Activated T-helper 9 cell treated with anti-CD3 and anti-CD28 coated beads, Interleukin-2, amount 50 U/mL, for 16 hours (primary cell): ENCODE results near the gene PKLR.

Source experiments
- DNase-seq: peaks from one replicate; pipeline ENCODE4 v3.0.0-alpha.2; 2020; ENCODE audit warnings: low read depth

Gene PKLR

GRCh38 chr1:155285063-155285462 is 16.2 kb downstream of the PKLR start:
- DNase-seq: no peak

DNA sequence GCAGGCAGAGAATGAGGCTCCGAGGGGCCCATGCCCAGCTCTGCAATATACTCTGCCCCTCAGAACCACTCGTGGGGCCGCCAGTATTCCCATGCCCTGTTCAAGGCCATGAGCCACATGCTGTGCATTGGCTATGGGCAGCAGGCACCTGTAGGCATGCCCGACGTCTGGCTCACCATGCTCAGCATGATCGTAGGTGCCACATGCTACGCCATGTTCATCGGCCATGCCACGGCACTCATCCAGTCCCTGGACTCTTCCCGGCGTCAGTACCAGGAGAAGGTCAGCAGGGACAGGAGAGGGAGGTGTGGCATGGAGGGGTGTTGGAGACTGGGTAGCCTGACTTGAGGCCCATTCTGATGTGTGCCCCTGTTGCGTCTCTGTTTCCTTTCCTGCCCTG is 16.8 kb downstream of the PKLR start:
- DNase-seq: no peak

DNA sequence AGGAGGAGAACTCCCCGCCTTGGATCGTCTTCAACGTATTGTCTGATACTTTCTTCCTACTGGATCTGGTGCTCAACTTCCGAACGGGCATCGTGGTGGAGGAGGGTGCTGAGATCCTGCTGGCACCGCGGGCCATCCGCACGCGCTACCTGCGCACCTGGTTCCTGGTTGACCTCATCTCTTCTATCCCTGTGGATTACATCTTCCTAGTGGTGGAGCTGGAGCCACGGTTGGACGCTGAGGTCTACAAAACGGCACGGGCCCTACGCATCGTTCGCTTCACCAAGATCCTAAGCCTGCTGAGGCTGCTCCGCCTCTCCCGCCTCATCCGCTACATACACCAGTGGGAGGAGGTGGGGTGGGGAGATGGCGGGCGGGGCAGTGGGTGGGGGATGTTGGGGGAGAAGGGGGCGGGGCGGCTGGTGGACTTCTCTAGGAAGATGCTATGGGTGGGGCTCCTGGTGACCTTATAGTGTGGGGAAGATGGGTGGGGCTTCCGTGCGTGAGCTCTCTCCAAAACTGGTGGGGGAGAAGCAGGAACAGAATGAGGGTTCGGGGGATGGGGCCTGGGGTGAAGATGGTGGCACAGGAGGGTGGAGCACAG is 18.6 kb downstream of the PKLR start:
- DNase-seq: no peak

GRCh38 chr1:155279268-155279667 is 22.0 kb downstream of the PKLR start:
- no peak for DNase-seq

DNA sequence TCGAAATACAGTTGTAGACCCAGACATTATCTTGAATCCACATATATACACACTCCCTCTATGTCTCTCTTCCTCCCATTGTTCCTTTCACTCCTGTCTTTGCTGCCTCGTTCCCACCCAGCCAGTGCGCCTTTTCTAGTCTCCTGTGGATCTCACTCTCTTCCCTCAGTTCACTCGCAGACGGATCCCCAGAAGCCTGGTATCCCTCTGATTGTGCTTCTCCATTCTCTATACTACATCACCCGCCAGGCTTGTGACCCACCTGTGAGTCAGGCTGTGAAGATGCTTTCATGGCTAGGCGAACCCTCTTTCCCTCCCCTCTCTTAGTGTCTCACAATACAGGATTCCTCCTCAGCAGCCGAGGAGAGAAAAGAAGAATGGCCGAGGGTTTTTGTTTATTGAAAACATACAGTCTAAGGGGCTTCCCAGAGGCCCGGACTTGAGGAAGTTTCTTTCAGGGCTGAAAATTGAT is 22.5 kb downstream of the PKLR start:
- no peak for DNase-seq

DNA sequence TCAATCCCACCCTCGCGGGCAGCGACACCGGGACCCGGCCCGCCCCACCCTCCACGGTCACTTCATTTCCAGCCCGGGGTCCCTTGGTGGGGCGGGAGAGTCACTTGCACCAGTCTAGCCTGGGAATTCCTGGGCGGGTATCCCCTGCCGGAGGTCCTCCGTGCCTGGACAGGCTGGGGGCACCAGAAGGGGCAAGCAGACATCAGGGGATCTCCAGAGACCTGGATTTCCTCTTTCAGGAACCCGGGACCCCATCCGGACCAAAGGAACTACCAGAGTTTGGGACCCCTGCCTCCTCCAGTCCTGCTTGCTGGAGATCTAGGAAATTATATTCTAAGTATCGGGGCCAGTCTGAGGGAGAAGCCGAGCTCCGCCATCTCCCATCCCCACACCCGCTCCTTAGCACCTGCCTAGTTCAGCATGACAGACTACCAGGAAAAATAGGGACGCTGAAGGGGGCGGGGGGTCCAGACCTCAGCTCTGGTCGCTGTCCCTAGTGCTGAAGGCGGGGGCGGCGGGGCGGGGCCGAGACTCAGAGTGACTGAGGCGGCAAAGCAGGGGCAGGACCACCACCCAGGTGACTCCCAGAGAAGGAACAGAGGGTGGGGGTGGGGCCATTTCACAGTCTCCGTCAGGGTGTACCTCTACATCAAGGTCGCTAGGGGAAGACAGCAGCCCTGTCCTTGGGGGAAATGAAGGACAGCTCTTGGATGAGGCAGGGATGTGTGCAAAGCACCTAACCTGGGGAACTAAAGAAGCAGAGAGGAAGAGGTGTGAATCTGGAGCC is 23.1 kb downstream of the PKLR start:
- peak; percentile 61 for DNase-seq

DNA sequence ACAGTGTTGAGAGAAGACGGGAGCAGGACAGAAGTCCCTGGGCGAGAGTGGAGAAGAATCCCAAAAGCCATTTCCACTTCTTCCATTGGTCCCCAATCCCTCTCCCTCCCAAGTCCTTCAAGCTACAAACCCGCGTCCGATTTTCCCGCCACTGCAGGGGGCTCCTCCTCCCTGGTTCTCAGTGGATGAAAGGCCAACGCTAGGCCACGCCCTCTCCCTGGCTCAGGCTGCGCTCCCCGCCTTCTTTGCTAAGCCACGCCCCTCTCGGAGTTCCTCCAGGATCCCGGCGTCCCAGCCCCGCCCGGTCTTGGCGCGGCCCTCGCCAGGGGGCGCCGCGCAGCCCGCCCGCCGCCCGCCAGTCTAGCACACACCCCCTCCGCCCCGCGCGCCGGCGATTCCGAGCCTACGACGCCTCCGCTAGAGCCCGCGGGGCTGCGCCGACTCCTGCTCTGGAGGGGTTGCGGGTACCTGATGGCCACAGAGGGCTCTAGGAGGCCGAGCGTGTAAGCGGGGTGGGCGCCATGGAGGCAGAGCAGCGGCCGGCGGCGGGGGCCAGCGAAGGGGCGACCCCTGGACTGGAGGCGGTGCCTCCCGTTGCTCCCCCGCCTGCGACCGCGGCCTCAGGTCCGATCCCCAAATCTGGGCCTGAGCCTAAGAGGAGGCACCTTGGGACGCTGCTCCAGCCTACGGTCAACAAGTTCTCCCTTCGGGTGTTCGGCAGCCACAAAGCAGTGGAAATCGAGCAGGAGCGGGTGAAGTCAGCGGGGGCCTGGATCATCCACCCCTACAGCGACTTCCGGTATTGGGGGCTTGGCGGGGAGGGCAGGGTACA is 24.0 kb downstream of the PKLR start, which contains the start of gene HCN3:
HCN3 (plus strand) TSS at position 394 of the 832 bp plus-strand sequence; CDS start at position 522, 128 bp downstream.
- peak; percentile 91 for DNase-seq

GRCh38 chr1:155273343-155274245 is 27.6 kb downstream of the PKLR start, which contains the start of gene CLK2:
TSS of gene CLK2 (minus strand) at chr1:155273504. CDS start at chr1:155270977, 2,527 bp downstream.
- DNase-seq: peak; percentile 95

DNA sequence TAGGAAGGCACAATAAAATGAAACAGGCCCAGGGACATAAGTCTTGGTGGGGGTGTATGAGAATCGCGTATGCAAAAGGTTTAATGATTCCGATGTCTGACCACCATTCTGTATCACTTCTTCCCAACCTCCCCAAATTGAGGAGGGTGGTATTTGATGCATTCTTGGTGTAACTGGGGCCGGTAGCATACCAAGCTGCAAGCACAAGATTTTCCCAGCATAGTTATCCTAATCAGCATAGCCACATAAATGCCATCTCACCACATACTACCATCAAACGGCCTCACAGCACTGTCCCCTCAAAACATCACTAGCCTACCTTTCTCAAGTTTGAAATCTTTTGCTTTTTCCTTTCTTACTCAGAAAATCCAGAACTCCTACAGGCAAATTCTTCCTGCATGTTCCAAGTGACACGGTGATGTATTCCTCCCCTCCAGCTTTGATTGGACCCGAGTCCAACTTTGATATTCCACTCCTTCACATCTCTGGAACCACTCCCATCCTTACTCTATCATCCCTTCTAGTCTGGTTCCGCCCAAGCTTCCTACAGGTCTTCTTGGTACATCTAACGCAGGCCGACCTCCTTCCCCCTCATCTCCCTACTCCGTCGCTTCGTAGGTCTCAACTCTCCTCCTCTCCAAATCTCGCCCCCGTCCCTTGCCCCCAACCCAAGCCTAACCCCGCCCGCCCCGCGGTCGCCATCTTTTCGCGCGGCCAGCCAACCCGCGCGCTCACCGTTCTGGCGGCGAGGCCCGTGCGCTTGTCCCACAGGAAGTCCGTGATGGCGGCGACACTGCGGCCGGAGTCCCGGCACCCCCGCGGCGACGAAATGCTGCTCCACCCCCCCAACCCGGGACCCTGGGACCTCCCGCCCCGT is 28.5 kb downstream of the PKLR start:
- DNase-seq: no peak

DNA sequence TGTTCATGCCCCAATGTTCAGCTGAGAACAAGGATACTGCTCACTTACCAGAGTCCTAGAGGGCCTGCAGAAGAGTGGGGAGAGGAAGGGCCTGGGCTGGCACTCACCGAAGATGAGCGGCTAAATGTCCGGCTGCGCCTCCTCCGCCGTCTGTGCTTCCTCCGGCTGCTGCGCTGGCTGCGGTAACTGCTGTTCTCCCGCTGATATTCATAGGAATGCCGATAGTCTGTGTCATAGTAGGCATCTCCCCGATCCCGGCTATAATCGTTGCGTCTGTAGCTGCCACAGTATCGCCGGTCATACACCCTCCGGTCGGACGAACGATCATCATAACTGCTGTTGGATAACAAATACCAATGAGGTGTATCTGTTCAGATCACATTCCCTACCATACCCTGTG is 31.9 kb downstream of the PKLR start:
- DNase-seq: no peak

DNA sequence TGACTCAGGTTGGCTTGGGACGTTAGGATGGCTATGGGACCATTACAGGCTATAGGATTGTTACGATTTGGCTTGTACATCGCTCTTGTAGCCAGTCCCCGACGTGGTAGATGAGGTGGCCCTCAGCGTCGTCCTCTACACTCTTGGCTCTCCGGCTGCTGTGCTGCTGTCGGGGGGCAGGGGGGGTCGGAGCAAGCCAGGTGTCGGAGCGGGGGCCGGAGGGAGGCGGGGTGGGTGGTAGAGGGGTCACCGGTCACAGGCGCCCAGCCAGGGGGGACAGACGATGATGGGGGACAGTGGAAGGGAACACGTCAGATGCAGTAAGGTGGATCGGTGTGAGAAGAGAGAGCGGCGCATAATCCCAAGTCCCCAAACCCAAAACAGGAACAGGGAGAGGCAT is 32.6 kb downstream of the PKLR start:
- no peak for DNase-seq

- no peak for DNase-seq
Observed at GRCh38 chr1:155267373-155267772, 33.9 kb downstream of the PKLR start.

DNA sequence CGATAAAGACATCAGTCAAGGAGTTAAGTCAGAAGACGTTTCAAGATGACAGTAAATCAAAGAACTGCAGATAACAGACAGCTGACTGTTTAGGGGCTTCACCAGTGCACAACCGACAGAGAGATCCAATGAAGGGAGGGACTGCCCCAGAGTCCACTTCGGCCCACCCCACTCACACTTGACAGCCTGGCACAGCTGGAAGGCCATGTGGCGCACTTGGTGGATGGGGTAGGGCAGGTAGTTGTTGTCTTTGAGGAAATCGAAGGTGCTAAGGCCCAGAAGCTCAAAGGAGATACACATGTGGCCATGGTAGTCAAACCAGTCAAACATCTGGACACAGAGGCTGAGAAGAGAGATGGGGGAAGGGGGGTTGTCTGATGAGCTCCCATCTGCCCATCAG is 34.7 kb downstream of the PKLR start:
- DNase-seq: no peak

- DNase-seq: no peak
Observed at GRCh38 chr1:155263067-155263466, 38.2 kb downstream of the PKLR start.

- peak; percentile 80 for DNase-seq
Observed at GRCh38 chr1:155261852-155262673, 39.2 kb downstream of the PKLR start, which contains the start of gene SCAMP3. TSS of gene SCAMP3 (minus strand) at chr1:155262360. CDS start at chr1:155262151, 209 bp downstream.

- DNase-seq: no peak
Observed at GRCh38 chr1:155261493-155261851, 39.8 kb downstream of the PKLR start.

DNA sequence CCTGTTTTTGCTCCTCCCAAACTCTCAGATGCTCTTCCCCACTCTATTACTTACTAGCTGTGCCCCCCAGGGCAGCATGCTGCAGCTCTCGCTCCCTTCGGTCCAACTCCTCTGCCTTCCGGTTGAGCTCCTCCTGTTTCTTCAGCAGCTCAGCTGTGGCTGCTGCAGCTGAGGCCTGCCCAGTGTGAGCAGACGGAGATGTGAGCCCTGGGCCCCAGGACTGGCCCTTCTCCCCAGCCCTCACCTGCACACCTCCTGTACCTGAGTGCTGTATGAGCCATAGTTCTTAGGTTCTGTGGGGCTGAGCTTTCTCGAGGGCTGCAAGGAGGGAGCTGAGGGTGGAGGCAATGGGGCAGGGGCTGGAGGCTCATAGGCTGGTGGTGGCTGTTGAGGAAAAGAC is 41.0 kb downstream of the PKLR start:
- no peak for DNase-seq

DNA sequence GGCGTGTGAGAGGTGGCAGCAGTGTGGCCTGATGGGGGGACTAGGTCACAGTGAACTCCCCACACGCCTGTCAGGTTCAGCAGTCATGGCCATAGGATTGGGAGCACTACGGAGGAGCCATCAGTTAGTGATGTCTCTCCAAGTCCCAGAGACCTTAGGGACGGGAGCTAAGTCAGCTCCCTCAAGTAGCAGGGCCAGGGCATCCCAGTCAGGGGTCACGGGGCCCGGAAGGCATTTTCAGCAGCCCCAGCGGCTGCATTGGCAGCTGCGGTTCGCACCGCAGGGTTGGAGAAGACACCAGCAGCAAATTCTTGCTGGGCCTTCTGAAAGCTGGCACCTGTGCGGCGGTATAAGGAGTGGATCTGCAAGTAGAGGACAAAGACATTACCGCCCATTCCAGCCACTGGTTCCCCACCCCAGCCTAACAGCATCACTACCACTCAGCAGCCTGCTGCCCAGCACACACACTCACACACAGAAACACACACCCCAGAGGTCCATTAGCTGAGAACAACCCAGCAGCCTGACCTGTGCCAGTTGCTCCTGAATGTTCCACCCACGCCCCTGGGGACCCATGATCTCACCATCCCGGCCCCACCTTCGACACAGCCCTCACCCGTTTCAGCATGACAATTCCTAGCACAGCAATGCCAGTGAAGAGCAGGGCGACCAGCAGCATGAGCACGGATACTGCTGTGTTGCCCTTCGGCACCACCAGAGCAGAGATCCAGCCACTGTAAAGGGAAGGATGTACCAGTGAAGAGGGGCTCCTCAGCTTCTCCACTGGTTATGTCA is 45.0 kb downstream of the PKLR start:
- no peak for DNase-seq
